Ureter (tissue), 1 donor: Measurements from ENCODE around the gene TEX38. TPM values are rescaled to one million over a fixed set of nuclear protein-coding genes. Genes with fewer than 3 reads are reported as not detected.
"Not testable (repeated sequence)": the region's sequence is repeated elsewhere in the genome, so short reads cannot be mapped to it uniquely, and the experiment has no call there.

Experiments used
- DNase-seq: peaks from one replicate; pipeline ENCODE4 v3.0.0-alpha.2; 2020; ENCODE audit warnings: low spot score
- total RNA-seq: library from RNA; stranded (reverse); gene quantifications from one replicate; pipeline ENCODE4 v1.2.4, GENCODE V29; 2023
- donor health status: DM: yes; HTN: yes; CAD: no.

The TEX38 gene
- total RNA-seq, 1 donor from 2014 or later = 0.39 TPM

DNA sequence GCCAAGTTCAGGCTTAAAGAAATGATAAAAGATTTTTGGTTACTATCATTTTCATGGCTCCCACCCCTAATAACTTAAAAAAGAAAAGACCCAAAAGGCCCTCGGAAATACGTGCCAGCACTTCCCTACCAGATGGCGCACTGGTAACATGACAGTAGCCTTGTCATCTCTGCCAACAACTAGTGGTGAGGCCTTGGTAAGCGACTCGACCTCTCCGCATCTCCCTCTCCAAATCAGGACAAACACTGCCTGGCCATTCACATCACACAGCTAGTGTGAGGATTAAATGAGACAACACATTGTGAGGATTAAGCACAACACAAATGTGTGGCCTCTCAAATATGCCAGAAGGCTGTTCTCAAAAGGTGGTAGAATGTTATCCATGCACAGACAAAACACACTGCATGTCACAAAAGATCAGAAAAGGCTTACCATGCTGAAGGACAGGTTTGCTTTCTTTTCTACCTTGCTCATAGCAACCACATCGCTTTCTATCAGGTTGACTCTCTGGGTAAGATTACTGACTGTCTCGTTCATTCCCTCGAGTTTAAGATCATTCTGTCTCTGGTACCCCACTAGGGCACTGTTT is 16.4 kb downstream of the TEX38 start:
- no peak for DNase-seq

DNA sequence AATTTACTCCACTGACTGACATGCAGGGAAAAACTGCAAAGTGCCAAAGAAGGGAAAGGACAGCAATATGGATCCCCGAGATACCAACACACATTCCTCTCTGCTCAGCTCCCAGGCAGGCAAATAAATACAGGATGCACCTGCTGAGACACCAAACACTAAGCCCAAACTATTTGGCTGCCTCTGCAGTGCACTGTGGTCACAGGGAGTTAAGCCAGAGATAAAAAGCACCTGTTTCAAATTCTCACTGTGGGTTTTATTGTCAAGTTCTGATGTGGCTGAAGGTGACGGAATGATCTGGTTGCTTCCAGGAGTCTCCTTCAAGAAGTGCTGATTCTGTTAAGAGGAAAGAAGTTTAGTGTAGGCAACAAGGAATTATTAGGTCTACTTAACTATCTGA is 17.7 kb downstream of the TEX38 start:
- no peak for DNase-seq

DNA sequence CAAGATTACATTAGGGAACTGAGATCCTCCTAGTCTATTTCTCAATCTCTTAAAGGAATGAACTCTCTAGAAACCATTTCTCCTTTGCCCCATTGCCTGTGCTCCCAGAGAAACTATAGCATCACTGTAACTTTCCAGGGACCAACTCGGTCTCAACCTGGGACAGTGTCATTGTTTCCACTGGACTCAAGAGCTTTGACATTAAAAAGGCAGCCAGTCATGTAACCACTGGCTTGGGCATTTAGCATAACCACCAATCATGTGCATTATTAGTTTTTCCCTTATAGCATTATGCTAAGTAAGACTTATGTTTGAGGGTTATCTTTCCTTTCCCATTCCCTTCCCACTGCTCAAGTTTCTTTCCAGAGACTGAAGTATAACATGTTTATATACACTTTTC is 18.2 kb downstream of the TEX38 start:
- DNase-seq = no peak

DNA sequence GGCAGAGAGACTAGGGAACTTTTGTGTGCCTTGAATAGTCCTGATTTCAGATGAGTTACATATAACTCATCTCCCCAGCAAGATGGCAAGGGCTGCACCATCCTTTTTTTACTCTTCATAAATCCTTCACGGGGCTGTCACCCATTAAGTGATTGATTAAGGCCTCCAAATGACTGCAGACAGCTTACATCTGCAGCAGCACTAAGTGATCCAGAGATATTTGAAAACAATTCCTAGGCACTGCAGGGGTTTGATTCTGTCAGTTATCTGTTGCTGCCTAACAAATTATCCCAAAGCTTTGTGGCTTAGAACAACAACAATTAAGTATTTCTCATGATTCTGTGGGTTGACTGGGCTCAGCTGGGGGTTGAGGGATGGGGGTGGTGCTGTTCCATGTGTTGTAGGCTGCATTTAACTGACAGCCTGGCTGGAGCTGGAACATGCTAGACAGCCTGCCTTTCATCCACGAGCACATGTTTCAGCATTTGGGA is 19.3 kb downstream of the TEX38 start:
- no peak for DNase-seq

DNA sequence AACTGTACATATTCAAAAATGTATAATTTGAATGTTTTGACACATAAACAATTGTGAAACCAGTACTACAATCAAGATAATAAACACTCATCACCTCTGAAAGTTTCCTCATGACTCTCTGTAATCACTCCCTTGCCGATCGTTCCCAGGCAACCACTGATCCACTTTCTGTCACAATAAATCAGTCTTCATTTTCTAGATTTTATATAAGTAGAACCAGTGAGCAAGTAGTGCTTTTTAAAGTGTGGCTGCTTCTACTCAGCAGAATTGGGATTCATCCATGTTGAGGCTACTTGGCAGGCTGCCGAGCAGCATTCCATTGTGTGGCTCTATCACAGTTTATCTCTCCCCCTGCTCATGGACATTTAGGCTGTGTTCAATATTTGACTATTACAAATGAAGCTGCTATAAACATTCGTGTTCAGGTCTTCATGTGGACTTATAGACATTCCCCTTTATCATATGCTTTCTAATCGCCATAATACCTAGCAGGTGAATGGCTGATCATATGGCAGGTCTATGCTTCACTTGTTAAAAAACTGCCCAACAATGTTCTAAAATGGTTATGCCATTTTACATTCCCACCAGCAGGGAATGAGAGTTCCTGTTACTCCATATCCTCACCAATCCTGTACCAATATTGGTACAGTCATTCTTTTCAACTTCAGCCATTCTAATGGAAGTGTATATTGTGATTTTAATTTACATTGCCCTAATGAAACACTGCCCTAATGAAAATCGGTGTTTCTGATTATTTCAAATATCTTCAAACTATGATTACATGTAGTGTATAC is 20.5 kb downstream of the TEX38 start:
- DNase-seq = no peak

DNA sequence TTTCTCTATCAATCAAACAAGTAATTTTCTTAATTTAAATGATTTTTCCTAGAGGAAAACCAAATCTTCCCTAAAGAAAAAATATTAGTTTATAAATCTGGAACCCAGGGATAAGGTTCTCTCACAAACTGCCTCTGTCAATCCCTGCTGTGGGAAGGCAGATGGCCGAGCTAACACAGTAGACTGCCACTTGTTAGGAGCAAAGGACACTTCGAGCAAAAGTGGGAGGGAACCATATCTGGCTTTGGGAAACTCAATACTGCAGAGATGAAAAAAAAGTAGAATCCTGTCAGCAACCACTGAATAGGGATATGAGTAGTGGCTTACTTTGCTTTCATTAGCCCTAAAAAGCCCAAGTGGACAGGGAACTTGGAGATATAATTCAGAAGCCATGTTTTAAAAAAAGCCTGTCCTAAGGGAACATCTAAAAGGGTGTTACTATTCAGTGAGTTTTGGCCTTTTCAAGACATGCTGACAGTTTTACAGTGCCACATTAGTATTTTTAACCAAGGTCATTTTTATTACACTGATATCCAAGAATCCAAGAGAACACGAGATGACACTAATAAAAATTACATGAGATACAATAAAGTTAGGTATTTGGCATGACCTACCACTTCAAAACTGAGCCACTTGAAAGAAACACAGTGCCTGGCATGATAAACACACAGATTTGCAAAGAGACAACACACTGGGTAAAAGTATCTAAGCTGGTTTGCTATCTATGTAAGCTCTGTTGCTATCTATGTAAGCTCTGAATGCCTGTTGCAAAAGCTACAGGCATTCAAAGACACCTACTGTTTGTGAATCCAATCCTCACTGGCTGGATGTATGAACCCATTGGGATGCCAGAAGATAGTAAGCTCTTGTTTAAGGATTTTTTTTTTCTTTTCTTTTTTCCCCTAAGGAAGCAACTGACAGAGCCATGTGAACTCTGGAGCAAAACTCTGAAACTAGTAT is 21.4 kb downstream of the TEX38 start:
- DNase-seq = no peak

DNA sequence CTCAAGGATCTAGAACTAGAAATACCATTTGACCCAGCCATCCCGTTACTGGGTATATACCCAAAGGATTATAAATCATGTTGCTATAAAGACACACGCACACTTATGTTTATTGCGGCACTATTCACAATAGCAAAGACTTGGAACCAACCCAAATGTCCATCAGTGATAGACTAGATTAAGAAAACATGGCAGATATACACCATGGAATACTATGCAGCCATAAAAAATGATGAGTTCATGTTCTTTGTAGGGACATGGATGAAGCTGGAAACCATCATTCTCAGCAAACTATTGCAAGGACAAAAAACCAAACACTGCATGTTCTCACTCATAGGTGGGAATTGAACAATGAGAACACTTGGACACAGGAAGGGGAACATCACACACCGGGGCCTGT is 23.0 kb downstream of the TEX38 start:
- not testable (repeated sequence) for DNase-seq

DNA sequence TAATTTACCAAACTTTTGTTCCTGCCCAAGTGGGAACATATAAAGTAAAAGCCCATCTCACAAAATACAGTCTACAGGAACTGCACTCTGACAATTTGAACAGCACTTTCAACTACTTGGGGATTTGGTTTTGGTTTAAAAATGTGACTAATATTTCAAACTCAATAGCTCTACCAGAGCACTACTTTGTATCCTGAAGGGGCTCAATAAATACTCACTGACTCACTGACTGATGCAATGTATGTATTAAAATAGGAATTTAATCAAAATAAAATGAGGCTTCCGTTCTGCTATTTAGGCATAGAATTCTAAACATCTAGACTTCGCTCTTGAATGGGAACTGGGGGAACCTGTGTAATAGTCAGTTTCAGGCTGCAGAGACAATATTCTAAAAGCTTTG is 25.4 kb downstream of the TEX38 start:
- DNase-seq = no peak

DNA sequence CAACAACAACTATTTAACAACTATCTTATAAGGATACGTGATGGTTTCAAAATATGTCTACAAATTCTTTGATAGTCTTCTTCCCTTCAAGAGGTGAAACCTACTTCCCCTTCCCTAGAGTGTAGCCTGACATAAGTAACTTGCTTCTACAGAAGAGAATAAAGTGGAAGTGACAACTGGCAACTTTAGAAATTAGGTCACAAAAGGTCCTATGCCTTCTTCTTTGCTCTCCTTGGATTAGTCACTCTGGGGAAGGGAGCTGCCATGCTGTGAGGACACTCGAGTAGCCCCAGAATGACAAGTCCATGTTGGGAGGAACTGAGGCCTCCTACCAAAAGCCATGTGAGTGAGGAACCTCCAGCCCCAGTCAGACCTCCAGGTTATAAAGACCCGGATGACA is 28.0 kb downstream of the TEX38 start:
- no peak for DNase-seq

DNA sequence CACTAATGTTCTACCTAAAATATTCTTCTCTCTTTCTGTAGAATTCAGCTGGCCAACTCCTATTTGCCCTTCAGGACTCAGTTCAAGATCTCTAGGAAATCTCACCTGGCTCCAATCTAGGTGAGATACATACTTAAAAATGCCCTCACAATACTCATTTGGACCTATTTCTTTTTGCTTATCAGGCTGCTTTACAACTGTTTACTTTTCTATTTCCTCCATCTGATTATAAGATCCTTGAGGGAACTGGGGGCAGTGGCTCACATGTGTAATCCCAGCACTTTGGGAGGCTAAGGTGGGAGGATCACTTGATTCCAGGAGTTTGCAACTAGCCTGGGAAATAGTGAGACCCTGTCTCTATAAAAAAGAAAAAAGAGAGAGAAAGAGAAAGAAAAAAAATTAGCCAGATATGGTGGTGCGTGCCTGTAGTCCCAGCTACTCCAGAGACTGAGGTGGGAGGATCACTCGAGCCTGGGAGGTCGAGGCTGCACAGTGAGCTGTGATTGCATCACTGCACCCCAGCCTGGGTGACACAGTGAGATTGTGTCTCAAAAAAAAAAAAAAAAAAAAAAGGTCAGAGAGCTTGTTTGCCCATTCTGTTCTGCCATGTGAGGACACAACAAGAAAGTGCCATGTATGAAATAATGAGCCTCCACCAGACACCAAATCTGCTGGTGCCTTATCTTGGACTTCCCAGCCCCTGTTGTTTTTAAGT is 32.4 kb downstream of the TEX38 start:
- no peak for DNase-seq

DNA sequence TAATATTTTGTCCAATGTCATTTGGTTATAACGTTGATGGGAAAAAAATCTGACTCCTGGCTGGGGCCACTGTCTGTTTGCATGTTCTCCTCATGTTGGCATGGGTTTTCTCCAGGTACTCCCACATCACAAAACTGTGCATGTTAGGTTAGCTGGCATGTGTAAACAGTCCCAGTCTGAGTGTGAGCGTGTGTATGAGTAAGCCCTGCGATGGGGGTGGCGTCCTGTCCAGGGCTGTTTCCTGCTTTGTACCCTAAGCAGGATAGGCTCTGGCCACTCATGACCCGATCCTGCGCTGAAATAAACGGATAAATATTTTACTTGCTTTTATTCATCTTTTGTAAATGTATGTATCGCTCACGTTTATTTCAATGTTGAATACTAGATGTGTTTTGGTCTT is 33.8 kb downstream of the TEX38 start:
- DNase-seq = no peak

DNA sequence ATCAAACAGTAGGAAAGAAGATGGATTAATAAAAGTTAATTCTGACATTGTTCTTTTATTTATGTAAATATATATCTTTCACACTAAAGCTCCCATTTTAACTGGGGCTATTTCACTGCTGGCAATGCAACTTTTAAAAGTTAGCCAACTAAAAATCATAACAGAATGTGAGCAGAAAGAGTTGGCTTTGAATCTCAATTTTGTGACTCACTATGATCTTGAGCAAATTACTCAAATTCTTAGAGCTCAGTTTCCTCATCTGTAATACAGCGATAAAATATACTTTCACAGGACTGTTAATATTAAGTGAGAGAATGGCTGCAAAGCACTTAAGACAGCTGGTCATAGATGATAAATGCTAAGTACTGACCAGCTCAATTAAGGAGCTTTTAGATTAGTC is 36.5 kb downstream of the TEX38 start:
- no peak for DNase-seq

DNA sequence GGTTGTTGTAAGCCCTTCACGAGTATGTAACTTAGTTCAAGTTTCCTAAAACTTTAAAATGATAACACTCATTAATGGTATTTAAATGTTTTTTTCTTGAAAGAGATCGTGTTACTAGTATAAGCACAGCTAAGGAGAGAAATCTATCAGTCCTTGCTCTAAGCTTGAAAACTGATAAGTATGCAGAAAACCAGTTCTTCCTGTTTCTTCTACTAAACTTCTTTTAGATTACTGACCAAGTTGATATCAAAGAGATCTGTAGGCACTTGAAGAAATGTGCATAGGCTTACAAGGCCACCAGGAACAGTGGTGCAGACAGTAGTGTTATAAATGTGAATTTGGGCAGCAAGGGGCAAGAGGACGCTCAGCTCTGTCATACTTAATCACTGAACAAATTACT is 43.3 kb downstream of the TEX38 start:
- no peak for DNase-seq

DNA sequence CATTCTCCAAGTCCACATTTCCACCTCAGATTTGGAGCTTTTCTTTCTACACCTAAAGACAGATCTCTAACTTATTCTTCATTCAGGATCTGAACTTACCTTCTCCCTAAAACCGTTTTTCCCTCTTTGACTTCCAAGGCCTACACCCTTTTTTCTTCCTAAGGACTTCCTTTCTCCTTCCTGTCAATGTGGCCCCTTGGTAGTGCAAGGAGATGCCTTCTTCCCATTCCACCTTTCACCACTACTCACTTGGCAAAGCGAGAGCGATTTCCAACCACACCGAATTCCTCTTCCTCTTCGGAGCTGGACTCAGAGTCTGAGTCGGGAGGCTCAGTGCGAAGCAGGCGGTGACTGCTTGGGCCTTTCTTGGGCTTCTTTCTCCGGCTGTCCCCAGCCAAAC is 46.0 kb downstream of the TEX38 start:
- no peak for DNase-seq

DNA sequence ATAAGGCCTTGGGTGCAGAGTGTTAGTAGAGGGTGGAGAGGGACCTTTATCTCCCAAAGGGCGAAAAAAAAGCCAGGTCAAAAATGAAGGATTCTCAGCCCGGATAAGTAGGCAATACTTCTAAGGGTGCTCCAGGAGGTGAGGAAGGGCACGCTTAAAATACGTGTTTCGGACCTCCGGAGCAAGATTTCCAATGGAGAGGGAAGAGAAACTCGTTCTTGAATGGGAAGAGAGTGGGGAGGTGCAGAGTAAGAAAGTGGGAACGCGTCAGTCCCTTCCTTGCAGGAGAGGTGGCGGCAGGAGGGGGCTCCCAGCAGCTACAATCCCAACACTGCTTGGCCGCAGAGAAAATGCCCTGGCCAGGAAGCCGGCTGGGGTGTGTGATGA is 46.7 kb downstream of the TEX38 start:
- no peak for DNase-seq

DNA sequence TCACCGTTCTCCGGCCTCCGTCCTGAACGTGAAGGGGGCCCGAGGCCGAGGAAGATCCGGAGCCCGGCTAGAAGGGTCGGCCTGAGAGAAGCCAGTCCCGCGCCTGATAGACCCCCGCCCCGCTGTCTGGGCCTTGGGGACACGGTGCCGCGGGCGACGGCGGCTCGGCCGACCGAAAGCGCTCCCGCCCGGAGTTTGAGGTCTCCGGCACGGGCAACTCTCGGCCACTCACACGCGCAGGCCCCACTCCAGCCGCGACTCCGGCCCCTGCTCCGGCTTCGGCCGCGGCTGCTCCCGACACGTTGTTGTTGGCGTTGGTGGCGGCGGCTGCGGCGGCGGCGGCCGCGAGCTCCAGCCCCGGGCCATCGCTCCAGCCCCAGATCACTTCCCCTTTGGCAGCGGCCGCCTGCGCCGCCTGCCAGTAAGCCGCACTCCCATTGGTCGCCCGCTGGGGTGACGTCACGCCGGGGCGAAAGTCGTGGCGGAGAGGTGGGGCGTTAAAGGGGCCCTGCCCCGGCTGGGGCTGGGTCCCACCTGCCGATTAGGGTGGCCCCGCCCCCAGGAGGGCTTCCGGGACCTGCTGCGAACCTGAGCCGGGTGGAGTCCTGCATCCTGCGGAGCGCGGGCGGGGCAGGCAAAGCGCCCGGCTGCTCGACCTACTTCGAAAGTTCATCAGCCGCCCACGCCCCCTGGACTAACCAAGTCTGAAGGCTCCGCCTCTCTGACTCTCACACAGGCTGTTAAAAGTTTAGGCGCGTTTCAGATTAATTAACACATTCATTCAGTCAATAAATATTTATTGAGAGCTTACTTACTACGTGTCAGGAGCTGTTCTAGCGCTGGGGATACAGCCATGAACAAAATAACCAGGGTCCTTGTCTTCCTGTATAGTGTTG is 47.3 kb downstream of the TEX38 start, which contains the start of gene EFCAB14:
Gene EFCAB14 (minus strand): TSS at position 388 of the 896 bp plus-strand sequence. CDS start 1,027 bp downstream, outside the sequence.
- peak; percentile 98 for DNase-seq

DNA sequence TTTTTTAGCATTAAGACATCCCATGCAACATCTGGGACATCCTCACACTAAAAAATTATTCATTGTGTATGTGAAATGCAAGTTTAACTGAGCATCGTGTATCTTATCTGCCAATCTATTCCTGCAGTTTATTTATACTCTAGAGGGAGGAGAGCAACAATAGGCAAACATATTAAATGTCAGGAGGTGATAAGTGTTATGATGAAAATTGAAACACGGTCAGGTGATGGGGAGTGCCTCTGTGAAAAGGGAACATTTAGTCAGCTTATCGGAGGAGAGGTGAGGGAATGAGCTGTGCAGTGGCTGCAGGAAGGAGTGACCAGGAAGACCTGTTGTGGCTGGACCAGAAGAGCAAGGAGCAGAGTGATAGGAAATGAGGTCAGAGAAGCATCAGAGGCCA is 48.0 kb downstream of the TEX38 start:
- DNase-seq = peak; percentile 68

DNA sequence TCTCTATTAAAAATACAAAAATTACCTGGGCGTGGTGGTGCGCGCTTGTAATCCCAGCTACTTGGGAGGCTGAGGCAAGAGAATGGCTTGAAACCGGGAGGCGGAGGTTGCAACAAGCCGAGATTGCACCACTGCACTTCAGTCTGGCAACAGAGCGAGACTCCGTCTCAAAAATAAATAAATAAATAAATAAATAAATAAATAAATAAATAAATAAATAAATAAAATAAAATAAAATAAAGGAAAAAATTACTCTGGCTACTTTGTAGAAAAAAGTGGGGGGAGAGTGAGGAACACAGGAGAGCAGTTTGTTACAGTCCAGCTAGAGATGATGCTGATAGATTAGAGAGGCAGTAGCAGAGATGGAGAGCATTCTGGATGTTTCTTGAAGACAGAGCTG is 48.7 kb downstream of the TEX38 start:
- not testable (repeated sequence) for DNase-seq

DNA sequence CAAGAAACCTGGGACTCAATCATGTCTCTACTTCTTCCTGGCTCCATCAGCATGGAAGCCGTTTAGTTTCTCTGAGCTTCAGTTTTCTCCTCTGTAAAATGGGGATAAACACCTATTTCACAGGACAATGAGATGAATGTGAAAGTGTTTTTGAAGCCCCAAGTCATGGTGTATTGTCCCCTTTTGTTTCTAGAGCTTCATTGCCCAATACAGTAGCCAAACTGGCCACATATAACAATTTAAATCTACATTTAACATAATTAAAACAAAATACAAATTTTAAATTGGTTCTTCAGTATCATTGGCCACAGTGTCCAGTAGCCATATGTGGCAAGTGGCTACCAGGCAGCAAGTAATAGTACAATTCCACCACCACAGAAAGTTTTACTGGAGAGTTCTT is 49.5 kb downstream of the TEX38 start:
- DNase-seq = no peak

DNA sequence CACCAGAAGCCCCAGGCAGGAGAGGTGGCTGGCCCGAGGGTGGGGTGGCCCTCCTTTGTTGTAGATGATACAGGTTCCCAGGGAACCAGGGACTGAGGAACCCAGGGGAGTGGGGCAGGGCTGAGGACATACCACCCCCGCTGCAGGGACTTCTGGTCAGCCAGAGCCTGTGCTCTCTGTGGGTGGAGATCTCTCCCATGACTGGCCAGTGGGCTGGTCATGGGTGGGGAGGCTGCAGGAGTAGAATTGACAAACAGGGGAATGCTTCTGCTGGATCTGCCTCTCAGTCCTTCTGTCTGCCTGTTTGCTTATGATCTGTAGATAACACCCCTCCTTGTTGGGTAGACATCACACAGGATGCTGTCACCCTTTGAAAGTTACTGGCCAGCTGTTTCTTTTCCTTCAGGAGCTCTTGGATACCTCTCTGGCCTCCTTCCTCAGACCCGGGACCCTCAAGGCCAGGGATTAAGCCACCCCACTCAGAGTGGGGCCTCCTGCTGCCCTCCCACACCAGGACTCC is 50.1 kb downstream of the TEX38 start:
- no peak for DNase-seq
